GM19240 (cell line): ENCODE results near the gene ZNF335.
"Not testable (repeated sequence)": the region's sequence is repeated elsewhere in the genome, so short reads cannot be mapped to it uniquely, and the experiment has no call there.

Experiments
- DNase-seq: peaks from one replicate; pipeline ENCODE4 v3.0.0; 2011; ENCODE audit warnings: low spot score; ENCODE audit not compliant: insufficient read length

ZNF335 gene

GRCh38 chr20:45934046-45934585, 37.9 kb downstream of the ZNF335 start:
- no peak for DNase-seq

- DNase-seq = peak; percentile 44
These were observed 38.5 kb downstream of the ZNF335 start for GRCh38 chr20:45933266-45934045.

DNA sequence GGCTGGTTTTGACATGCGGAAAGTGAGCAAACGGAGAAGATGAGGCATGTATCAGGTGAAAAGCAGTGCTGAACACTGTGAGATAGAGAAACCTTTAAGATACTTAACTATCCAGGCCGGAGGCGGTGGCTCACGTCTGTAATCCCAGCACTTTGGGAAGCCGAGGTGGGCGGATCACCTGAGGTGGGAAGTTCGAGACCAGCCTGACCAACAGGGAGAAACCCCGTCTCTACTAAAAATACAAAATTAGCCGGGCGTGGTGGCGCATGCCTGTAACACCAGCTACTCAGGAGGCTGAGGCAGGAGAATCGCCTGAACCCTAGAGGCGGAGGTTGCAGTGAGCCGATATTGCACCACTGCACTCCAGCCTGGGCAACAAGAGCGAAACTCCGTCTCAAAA, 40.3 kb downstream of the ZNF335 start:
- DNase-seq = not testable (repeated sequence)

GRCh38 chr20:45927071-45927878, 44.7 kb downstream of the ZNF335 start:
- DNase-seq = no peak

DNA sequence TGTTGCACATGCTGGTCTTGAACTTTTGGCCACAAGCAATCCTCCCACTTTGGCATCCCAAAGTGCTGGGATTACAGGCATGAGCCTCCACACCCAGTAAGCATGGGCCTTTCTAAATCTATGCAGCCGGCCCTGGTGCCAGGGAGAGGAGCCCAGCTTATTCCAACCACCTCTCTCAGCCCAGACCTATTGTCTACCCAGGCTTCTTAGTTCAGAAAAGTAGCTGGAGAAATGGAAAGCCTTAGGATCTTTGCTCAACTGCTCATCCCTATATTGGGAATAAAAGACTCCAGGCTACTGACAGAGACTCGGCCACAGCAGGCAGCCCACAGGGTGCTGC, 45.3 kb downstream of the ZNF335 start:
- no peak for DNase-seq

DNA sequence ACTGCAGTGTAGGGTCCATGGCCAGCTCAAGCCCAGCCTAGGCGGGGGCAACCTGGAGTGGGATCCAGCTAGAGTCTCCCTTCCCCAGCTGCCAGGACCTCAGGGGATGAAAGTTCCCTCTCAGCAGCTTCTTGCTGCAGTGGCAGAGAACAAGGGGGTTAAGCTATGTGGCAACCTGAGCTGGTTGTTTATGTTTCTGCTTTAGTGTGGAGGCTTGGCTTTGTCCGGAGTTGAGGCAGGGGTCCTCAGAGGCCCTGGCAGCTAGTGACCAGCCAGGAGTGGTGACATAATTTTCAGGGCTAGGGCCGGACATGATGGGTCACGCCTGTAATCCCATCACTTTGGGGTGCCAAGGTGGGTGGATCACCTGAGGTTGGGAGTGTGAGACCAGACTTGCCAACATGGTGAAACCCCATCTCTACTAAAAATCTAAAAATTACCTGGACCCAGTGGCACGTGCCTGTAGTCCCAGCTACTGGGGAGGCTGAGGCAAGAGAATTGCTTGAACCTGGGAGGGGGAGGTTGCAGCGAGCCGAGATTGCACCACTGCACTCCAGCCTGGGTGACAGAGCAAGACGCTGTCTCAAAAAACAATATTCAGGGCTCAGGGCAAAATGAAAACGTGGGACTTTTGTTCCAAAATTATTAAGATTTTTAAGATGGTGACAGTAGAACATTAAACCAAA, 46.0 kb downstream of the ZNF335 start:
- DNase-seq = no peak

DNA sequence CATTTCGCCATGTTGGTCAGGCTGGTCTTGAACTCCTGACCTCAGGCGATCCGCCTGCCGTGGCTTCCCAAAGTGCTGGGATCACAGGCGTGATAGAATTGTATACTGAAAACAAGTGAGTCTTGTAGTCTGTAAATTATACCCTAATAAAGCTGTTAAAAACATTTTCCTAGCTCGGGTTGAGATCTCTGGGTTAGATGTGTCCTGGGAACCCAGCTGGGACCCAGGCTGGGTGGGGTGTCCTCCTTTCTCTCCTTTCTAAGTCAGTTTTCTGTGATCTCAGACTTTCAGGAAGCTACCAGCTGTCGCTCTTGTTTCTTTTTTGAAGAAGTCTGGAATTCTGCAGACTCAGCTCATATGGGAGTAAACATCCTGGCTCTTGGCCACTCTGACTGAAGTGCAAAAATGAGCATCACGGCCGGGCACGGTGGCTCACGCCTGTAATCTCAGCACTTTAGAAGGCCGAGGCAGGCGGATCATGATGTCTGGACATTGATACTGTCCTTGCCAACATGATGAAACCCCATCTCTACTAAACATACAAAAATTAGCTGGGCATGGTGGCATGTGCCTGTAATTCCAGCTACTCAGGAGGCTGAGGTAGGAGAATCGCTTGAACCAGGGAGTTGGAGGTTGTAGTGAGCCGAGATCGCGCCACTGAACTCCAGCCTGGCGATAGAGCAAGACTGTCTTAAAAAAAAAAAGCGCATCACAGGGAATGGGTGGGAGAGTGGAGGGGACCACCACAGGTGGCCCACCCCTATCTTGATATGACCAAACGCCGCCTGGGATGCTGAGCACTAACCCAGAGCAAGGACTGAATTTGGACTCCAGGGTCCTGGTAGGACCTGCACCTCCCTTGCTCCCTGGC, 47.4 kb downstream of the ZNF335 start:
- DNase-seq = no peak

GRCh38 chr20:45921337-45922189, 50.4 kb downstream of the ZNF335 start:
- no peak for DNase-seq

GRCh38 chr20:45920462-45921336, 51.3 kb downstream of the ZNF335 start:
- DNase-seq = no peak

GRCh38 chr20:45919542-45920399, 52.2 kb downstream of the ZNF335 start:
- no peak for DNase-seq

DNA sequence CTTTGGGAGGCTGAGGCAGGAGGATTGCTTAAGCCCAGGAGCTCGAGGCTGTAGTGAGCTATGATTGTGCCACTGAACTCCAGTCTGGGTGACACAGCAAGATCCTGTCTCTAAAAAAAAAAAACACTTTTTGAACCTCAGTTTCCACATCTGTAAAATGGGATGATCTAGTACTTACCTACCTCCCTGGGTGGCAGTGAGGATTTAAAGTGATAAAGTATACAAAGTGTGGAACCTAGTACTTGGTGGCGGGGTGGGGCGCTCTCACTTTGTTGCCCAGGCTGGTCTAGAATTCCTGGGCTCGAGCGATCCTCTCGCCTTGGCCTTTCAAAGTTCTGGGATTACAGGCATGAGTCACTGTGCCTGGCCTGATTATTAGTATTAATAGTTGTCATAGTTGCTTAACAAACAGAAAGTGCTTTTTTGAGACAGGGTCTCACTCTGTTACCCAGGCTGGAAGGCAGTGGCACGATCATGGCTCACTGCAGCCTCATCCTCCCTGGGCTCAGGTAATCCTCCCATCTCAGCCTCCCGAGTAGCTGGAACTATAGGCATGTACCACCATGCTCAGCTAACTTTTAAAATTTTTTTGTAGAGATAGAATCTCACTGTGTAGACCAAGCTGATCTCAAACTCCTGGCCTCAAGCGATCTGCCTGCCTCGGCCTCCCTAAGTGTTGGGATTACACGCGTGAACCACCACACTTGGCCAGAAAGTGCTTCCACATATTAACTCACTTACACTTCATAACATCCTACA, 53.0 kb downstream of the ZNF335 start:
- DNase-seq = no peak

- DNase-seq = no peak
These were observed 53.7 kb downstream of the ZNF335 start for GRCh38 chr20:45918182-45918737.

DNA sequence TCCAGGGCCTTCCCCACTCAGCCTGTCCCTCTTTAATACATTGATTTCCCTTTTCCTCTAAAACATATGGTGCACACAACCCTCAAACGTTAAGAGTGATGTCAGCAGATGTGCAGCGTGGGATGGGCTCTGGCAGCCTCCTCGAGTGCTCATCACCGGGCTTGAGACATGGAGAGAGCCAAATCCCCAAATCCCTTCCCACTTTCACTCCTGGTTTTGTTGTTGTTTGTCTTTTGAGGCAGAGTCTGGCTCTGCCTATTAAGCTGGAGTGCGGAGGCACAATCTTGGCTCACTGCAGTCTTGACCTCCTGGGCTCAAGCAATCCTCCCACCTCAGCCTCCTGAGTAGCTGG, 54.2 kb downstream of the ZNF335 start:
- no peak for DNase-seq

DNA sequence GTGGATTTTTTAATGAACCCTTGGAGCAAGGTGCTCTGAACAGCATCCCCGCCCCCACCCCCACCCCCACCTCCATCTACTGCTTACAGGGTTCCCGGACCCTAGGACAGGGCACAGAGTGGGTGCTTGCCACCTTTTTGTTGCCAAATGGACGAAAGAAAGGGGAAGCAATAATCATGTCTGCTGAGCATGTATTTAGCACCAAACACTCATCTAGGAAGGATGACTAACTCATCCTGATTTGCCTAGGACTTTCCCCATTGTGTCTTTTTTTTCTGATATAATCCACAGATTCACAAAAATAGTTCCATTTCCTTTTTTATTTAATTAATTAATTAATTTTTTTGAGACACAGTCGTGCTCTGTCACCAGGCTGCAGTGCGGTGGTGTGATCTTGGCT, 58.9 kb downstream of the ZNF335 start:
- DNase-seq = no peak

- no peak for DNase-seq
These were observed 59.7 kb downstream of the ZNF335 start for GRCh38 chr20:45912344-45912682.

DNA sequence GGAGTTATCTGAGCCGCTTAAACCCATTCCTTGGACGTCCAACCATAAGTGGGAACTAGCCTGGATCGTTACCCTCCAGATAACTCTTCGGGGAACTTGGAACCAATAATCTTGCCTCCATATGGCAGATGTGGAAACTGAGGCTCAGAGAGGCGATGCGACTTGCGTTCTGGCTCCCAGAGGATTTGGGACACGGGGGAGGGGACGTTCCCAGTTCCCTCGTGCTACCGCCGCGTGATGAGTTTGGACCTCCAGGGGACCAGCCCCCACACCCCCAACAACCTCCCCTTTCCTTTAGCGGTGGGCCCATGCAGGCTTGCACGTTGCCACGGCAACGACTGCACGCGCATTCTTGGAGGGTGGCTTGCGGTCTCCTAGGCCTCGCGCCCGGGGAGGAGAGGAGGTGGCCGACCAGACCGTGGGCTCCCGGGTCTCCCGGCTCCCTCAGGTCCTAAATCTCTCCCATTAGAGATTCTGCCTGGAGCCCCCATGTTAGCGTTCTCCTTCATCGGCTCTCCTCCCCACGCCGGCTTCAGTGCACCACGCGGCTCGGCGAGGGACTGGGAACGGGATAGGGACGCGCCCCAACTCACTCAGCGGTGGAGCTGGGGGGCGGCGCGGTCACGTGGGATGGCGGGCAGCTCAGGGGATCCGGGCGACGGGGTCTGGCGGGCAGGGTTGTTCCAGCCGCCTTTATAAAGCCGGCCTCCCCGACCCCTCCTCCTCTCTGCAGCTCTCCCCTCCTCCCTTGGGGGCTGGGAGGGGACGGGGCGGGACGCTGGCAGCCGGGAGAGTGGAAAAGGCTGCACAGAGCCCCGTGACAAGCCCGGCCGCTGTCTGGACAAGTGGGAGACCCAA, 60.3 kb downstream of the ZNF335 start, which contains the start of gene PLTP:
TSS of gene PLTP (minus strand) at position 670 of the 858 bp plus-strand sequence. CDS start 703 bp downstream, outside the sequence.
- DNase-seq = no peak
